Kidney epithelial cell (primary cell): ENCODE data around the gene RPP25. TPM values are rescaled to one million over a fixed set of nuclear protein-coding genes. Genes with fewer than 3 reads are reported as not detected.

Experiments
- DNase-seq: peaks from one replicate; pipeline ENCODE4 v3.0.0-alpha.2; 2010; ENCODE audit warnings: low read depth
- H3K27me3 ChIP-seq: 2 replicates; pipeline ENCODE4 v1.6.0; 2011; ENCODE audit warnings: low read length; ENCODE audit not compliant: control insufficient read depth, insufficient read depth
- H3K36me3 ChIP-seq: 2 replicates; pipeline ENCODE4 v1.5.1; 2011; ENCODE audit warnings: low read length; ENCODE audit not compliant: control insufficient read depth, insufficient read depth
- H3K4me3 ChIP-seq: 2 replicates; pipeline ENCODE4 v1.5.1; 2011; ENCODE audit warnings: low read depth, mild to moderate bottlenecking, control low read depth, low read length
- CTCF ChIP-seq: IDR thresholded peaks from 2 replicates; pipeline ENCODE4 v1.5.1; 2011; ENCODE audit warnings: mild to moderate bottlenecking, moderate library complexity, low read length, control low read depth, inconsistent platforms; ENCODE audit not compliant: insufficient read depth, poor library complexity, severe bottlenecking
- total RNA-seq: library from RNA; depleted of rRNA; stranded (reverse); fragments of >200 nt; gene quantifications from 2 replicates; pipeline ENCODE4 v1.2.3, GENCODE V29; 2015

The RPP25 gene
- total RNA-seq, 1 donor from 2014 or later, result 9.6 TPM

- peak overlapping the region; percentile 41 for H3K4me3 ChIP-seq
Observed at GRCh38 chr15:74958908-74959585, 2.5 kb upstream of the RPP25 start.

GRCh38 chr15:74958320-74958907 is 1.8 kb upstream of the RPP25 start:
- H3K4me3 ChIP-seq, result peak overlapping the region; percentile 41
- TF ChIP-seq CTCF, result peak; percentile 23
- peaks cover 13% of the 10 kb centered on the region for H3K27me3 ChIP-seq
- no peak for DNase-seq
- H3K36me3 ChIP-seq, result no peaks in the 10 kb centered on the region

More at GRCh38 chr15:74958908-74959585, 2.5 kb upstream of the RPP25 start:
- no peak for TF ChIP-seq CTCF
- DNase-seq, result no peak
- H3K27me3 ChIP-seq, result peaks cover 13% of the 10 kb centered on the region
- no peaks in the 10 kb centered on the region for H3K36me3 ChIP-seq

GRCh38 chr15:74957476-74958035 is 984 bp upstream of the RPP25 start:
- H3K4me3 ChIP-seq, result peak overlapping the region; percentile 45
- DNase-seq, result no peak
- peaks cover 13% of the 10 kb centered on the region for H3K27me3 ChIP-seq
- no peaks in the 10 kb centered on the region for H3K36me3 ChIP-seq
- no peak for TF ChIP-seq CTCF

GRCh38 chr15:74955796-74956647 is 550 bp downstream of the RPP25 start:
- H3K27me3 ChIP-seq, result peaks cover 13% of the 10 kb centered on the region

GRCh38 chr15:74955017-74955416 is 1.6 kb downstream of the RPP25 start:
- no peak for DNase-seq
- no peaks in the 10 kb centered on the region for H3K36me3 ChIP-seq
- H3K4me3 ChIP-seq, result no peak overlapping the region
- TF ChIP-seq CTCF, result no peak
- H3K27me3 ChIP-seq, result peaks cover 13% of the 10 kb centered on the region

More at GRCh38 chr15:74955796-74956647, 550 bp downstream of the RPP25 start:
- Histone ChIP-seq H3K4me3 (peak overlapping the region; percentile 45), H3K36me3 (no peaks in the 10 kb centered on the region)
- TF ChIP-seq CTCF, result peak; percentile 43
- no peak for DNase-seq
